Esophagus squamous epithelium (tissue), 4 donors: Measurements from ENCODE around the gene SAPCD1.

ENCODE experiments used
- CTCF ChIP-seq, 6 experiments: fragments of 450-650 bp in 4 of 6; fragments of 200-600 bp in 2 of 6; sonication (generic) in 2 of 6; IDR thresholded peaks; one replicate each; pipeline ENCODE4 v1.5.1; 2016 to 2019; ENCODE audit warnings: antibody characterized with exemption in 6 of 6, mild to moderate bottlenecking in 4 of 6, moderate library complexity in 4 of 6
- POLR2A ChIP-seq, 4 donors: fragments of 450-650 bp; IDR thresholded peaks; one replicate each; pipeline ENCODE4 v1.6.1; 2017; ENCODE audit warnings: antibody characterized with exemption in 4 of 4, mild to moderate bottlenecking in 4 of 4, moderate library complexity in 3 of 4

- no peak for TF ChIP-seq POLR2A (IDR thresholded peaks at IDR 0.05)
- no peak for TF ChIP-seq CTCF (IDR thresholded peaks at IDR 0.05)
These were observed 9.6 kb upstream of the SAPCD1 start for GRCh38 chr6:31752739-31753319.
